Activated CD4-positive, alpha-beta T cell treated with anti-CD3 and anti-CD28 coated beads for 48 hours (primary cell): ENCODE measurements around the gene PSMD14.

Source experiments
- DNase-seq: peaks from one replicate; pipeline ENCODE4 v3.0.0-alpha.2; 2020

PSMD14 gene

DNA sequence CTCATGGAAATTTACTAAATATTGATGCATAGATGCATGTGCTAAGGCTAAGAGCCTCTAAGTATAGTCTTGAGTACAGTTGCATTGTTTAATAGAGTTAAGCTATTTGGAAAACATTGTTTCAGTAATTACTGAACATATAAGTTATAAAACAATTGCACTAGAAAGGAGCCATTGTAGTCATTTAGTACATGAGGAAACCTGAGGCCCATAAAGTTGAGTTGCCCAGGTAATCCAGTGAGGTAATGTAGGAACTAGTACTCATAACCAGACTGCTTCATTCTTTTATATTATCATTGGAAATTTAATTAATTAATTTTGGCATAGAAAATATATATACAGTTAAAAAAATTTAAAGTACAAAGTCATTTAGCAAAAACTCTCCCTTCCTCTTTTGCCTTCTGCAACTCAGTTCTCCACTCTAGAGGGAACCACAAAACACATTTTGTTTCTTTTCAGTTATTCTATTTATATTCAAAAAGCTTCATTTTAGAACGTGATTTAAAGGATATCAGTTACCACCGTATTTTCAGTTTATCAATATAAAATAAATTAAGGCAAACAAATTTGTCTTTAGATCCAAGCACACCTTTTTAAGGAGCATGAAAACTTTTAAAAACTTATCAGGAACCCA lies 80.0 kb downstream of the PSMD14 start:
- DNase-seq: no peak

DNA sequence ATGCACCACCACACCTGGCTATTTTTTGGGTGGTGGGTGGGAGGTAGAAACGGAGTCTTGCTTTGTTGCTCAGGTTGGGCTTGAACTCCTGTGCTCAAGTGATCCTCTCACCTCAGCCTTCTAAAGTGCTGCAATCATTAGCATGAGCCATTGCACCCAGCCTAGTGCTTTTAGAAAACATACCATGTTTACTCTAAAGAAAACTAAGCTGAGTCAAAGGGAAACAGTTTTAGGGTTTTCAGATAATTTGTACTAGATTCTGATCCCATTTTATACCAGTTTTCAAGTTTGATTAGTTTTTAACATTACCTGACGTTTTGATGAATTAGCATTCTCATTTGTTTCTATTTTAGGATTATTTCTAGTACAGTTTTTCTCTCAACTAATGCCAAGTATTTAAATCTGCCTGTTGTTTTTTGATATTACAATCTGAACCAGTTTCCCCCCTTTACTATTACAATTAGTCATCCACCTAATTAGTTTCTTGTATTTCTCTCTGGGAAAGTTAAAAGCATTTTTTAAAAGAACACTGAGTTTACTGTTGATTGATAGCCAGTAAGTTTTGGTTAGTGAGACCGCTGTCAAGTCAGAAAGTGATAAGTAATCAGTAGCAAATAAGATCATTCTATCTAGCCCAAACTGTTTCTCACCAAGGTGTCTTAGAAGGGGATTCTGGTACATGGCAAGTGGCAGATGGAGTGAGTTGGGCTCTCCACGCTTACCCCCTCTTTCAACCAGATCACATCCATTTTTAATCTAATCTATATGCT lies 83.7 kb downstream of the PSMD14 start:
- DNase-seq: no peak

DNA sequence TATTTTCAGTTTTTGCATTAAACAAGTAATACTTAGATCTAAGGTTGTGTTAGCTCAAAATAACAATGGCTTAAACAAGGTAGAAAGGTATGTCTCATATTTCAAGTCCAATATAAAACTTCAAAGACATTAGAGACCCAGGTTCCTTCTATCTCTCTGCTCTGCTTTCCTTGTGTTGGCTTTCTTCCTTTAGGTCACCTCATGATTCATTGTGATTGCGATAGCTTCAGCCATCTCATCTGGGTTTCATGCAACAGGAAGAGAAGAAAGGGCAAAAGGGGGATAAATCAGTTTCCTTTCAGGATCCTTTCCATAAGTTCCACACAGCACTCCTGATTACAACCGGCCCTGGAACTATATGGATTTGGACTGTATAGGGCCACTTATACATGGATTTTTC lies 91.9 kb downstream of the PSMD14 start:
- no peak for DNase-seq

DNA sequence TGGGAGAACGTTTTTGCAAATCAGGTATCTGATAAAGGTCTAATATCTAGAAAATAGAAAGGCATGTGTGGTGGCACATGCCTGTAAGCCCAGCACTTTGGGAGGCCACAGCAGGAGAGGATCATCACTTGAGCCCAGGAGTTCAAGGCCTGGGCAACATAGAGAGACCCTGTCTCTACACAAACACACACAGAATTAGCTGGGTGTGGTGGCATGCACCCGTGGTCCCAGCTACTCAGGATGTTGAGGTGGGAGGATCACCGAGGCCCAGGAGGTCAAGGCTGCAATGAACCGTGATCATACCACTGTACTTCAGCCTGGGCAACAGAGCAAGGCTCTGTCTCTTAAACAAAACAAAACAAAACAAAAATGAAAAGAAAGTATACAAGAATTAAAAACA lies 94.1 kb downstream of the PSMD14 start:
- no peak for DNase-seq

DNA sequence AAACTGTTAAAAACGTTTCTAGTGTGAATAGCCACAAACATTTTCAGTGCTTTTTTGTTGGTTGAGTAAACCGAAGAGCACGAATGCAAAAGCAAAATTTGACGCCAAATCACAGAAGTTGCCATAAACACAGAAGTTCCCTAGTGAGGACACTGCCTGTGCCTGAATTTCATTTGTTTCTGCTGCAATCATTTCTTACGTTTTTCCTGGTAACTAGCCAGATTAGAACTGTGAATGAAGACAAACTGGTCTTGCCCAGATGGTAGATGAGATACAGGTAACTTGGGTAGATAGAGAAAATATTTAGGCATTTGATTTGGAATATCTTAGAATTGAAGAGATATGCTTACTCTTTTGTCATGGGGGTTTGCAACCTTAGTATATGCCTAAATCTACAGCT lies 98.1 kb downstream of the PSMD14 start:
- no peak for DNase-seq

DNA sequence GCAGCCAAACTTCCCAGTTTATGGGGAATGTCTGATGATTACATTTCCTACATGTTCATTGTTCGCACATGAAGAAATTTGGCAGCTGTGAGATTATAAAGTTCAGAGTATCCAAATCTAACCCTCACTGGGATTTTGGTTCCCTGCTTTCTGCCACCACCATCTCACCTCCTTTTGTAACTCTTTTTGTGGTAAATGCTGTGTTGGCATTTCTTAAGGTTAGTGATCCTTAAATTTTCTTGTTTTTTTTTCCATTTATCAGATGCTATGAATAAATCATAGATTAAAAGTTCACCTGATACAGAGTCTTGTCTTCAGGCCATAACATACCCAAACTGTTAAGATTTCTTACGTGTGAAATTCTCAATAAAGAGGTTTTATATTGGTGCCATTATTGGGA lies 99.4 kb downstream of the PSMD14 start:
- DNase-seq: no peak

DNA sequence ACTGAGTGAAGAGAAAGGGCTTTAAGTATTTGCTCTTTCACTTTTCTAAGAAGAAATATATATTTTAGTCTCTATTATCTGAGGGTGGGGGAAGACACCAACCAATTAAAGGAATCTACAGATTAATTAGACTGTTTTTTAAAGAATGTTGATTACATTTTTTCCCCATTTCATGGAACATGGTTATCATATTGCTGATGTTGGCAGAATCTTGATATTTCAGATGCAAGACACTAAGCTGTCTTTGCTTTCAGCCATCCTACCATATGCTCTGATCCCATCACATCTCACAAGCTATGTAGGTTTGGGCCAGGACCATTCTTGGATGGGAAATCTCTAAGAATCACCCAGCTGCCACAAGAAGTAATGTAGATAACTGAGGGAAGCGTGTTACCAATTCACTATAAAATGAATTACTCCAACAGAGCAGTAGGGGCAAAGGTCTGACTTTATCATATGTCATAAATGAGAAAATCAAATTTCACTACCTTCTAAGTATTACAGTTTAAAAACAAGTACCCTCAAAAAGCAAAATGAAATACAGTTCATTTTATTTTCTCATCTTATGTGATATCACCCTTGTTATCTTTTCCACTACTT lies 101.2 kb downstream of the PSMD14 start:
- no peak for DNase-seq

DNA sequence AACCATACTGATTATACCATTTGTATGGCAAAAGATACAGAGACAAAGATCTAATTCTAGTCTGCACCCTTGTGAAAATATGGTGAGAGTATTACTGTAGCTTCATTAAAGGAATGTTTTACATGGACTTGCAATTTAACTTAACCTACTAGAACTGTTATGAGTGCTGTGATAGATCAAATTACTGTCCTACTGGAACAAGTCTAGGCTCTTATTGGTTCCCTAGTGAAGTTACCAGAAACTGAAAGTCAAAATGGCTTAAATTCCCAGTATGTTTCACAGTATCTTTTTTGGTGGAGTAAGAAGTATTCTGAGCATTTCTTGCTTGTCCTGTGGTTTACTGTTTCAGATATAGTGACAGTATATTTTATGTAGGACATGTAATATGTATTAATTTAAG lies 104.1 kb downstream of the PSMD14 start:
- DNase-seq: no peak

DNA sequence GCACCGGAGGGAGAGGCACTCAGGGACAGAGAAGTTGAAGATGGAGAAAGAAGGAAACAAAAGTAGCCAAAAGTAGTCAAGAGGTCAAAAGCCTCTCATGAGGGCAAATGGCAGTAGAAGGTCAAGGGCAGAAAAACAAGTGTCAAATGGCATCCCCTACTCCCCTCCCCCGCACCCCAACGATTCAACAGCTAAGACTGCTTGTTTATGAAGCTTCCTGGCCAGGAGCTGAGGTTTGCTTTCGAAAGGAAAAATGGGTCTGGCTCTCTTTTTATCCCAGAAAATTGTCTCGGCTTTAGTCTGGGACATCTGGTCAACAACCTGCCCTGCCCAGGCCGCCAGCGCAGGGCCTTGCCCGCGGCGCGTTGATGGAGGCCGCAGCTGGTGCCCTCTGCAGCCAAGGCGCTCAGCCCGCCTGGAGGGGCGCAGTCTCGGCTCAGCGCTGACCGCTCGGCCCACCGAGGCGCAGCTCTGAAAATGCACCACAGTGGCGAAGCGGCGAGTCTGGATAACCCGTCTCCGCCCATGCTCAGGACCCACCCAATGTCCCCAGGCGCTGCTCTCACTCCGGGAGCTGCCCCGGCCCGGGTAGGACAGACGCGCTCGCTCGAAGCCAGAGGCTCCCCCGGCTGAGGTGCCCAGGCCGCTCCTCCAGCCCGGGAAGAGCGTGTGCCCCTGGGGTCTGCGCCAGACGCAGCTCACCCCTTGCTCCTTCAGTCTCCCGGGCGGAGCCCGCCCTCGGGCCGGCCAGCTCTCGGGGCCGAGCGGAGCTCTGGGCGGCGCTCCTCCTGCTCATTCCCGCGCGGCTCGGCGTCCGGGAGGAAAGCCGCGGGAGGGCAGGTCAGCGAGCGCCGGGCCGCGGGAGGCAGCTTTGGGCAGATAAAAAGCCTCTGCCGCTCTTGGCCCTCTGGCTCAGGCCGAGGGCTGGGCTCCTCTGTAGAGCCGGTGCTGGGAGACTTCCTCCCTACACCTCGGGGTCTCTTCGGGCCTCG lies 106.1 kb downstream of the PSMD14 start:
- DNase-seq: peak; percentile 22

DNA sequence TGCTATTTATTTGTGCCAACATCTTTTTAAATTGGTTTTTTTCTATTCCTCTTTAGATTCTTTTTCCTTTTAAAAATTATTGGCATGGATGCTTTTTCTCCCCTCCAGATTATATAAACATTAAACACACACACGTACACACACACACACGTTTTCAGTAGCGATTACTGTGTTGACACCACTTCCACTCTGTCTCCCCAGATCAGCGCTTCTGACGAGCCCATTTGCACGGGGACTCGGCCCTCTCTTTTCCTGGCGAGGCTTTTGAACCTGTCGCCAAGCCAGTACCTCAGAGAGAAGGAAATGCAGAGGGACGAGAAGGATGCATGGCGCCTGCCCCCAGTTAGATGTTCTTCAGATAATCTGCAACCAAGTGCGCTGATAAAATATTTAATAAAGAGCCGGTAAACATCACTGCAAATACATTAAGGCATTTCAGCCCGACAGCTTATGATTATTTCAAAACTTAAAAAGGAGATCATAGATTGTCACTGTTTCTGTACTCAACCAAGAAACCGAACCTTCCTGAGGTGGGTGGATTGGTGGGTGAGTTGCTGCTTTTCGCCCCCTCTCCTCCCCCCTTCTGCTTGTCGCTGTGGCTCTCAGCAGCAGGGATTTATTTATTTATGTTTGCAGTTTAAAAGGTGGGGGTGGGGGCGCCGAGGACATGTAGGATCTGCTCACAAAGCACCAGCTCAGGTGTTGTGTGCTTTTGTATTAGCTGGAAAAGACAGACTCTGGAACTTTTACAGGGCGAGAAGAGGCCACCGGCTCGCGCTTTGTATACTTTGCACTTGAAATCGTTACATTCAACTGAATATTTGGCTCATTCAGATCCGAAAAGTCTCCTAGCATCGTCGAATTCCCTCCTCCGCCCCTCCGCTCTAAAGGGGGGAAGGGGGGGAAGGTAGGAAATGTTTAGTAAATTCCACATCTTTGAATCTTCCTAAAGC lies 107.1 kb downstream of the PSMD14 start:
- peak; percentile 28 for DNase-seq

DNA sequence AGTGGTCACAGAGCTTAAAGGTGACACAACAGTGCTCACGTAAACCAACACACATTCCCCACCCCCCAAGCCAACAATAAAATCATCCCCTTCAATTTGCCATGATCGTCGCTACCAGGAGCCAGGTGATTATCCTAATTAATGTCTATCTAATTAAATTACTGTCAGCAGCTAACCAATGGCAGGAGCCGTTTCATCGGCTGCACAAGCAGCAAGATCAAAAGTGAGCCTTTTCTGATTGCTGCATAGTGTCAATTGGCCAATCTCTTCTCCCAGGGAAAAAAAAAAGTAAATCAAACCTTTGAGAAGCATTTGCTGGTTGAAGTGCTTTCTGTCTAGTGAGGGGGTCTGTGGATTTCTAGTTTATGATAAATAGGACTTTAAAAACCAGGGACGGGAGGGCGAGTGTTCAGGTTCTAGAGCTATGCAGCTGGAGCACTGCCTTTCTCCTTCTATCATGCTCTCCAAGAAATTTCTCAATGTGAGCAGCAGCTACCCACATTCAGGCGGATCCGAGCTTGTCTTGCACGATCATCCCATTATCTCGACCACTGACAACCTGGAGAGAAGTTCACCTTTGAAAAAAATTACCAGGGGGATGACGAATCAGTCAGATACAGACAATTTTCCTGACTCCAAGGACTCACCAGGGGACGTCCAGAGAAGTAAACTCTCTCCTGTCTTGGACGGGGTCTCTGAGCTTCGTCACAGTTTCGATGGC lies 107.9 kb downstream of the PSMD14 start, which contains the start of gene TBR1:
Gene TBR1 (plus strand): TSS at position 311 of the 721 bp plus-strand sequence. CDS start 114 bp downstream, at position 425.
- peak; percentile 23 for DNase-seq

DNA sequence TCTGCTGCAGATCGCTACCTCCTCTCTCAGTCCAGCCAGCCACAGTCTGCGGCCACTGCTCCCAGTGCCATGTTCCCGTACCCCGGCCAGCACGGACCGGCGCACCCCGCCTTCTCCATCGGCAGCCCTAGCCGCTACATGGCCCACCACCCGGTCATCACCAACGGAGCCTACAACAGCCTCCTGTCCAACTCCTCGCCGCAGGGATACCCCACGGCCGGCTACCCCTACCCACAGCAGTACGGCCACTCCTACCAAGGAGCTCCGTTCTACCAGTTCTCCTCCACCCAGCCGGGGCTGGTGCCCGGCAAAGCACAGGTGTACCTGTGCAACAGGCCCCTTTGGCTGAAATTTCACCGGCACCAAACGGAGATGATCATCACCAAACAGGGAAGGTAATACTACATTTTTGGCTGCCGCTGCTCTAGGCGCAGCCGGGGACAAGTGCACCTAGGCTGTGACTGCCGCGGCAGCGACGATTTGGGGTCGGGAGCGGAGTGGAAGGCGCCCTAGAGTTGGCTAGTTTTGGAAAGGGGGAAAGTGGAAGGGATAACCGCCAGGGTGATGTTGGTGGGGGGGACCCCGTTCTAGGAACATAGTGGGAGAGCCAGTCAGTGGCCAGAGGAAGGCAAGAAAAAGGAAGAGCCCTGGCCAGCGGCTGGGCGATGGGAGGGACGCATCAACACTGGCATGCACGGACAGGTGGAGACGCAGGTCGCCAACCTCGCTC lies 108.6 kb downstream of the PSMD14 start:
- peak; percentile 25 for DNase-seq

DNA sequence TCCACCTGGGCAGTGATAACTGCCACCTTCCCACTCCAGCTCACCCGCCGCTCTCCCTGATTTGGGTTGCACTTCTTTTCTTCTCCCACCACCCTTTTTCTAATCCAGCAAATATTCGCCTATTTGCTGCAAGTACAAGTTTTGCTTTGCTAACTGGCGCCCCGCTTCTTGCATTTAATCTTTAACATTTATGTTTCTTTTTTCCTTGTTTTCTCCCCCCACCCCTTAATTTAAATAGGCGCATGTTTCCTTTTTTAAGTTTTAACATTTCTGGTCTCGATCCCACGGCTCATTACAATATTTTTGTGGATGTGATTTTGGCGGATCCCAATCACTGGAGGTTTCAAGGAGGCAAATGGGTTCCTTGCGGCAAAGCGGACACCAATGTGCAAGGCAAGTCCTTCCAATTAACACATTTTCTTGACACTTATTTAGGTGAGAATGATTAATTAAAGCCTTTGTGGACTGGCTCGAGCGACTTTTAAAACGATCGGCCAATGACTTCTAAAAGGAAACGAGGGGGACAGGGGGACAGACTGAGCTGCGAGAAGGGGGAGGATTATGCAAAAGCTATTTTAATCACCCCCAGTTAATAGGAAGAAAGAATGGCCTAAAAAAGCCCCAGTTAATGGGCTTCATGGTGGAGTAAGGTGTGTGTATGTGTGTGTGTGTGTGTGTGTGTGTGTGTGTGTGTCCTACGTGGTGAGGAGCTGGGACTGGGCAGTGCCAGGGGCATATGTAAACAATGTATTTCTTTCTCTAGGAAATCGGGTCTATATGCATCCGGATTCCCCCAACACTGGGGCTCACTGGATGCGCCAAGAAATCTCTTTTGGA lies 109.4 kb downstream of the PSMD14 start:
- DNase-seq: no peak

DNA sequence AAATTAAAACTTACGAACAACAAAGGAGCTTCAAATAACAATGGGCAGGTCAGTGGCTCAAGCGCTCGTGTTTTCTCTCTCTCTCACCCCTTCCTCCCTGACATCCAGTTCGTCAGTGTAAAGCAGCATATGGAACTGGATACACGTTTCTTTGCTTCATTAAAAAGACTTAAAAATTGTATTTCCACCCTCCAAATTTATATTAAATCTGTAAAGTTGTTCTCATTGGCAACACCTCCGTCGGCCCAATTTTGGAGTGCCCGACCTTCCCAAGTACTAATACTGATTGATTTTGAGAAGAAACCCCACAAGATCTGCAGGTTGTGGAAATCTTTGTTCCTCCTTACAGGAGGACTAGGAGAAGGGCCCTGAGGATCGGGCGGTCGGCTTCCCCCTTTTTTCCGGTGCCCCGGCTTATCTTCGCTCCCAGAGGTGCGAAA lies 110.1 kb downstream of the PSMD14 start:
- DNase-seq: no peak

DNA sequence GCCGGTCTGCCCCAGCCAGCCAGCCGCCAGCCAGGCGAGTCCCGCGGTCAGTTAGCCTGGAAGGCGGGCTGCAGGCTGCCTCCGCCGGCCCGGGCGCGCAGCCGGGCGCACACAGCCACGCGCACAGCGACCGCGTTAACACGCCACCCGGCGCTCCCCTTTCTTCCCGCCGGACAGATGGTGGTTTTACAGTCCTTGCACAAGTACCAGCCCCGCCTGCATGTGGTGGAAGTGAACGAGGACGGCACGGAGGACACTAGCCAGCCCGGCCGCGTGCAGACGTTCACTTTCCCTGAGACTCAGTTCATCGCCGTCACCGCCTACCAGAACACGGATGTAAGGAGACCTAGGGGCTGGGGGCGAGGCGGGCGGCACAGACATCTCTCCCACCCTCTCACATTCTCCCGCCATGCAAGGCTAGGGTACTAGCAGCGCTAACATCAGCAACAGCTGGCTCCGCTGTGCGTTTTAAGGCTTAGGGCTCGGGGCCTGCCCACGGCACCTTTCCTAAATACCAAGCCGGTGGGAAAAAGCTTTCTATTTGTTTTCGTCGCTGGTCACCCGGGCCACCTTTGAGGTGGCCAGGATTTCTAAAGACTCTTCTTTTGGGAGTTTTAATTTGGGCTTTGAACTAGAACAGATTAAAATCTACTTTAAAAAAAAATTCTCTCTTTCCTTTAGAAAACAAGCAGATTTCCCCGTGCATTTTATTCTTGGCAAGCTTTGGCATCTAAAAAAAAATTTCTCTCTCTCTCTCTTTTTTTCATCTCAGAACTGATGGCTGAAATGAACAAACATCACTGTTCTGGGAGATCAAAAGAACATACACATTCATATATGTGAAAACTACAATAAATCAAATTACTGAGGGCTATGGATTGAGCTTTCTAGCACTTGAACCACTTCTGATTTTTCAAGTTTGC lies 110.8 kb downstream of the PSMD14 start:
- DNase-seq: peak; percentile 29

DNA sequence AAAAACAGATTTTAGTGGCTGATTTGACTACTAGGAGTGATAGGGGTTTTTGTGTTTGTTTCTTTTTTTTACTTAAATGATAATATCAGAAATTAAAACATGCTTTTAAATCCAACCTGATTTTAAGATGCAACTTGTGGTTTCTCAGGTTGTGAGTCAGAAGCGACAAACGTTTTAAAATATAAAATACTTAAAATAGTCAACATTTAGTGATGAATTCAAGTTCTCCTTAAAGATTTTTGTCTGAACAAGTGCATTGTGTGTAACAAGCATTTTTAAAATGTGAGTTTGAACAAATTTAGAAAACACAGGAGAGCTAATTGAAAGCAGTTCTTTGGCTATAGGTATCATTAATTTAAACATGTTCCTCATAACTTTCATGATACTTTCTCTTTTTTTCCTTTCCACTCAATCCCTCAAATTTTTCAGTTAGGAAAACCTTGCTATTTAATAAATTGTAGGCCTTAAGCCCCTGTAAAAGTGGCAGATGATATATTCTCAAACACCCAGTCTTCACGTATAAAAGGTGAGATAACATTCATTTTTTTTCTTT lies 111.5 kb downstream of the PSMD14 start:
- DNase-seq: no peak

DNA sequence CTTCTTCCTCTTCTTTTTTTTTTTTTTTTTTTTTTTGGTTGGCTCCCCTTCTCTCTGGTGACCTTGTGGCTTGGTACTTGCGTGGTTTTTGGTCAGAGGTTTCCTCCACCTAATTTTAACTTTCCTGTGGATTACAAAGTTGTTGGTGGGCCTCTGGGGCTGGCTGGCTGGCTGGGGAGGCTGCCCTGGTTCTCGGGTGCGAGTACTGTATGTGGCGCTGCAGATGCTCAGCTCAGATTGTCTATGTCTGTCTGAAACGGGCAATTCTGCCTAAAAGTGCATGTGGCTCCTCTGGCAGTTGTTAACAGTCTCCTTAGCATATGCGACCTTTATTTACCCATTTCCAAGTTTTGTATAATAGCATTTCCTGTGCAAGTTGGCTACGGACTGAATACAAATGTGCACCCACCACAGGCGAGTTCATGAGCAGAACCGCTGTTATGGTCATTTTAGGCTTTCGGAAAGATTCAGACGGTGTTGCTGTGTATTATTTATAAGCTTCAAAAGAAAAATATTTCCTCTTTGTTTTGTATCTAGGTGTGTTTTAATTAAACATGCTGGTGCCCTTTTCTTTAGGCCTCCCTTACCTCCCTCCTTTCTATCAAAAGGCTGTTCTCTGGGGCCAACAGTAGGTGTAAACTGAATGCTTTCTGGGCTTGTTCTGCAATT lies 112.3 kb downstream of the PSMD14 start:
- no peak for DNase-seq
